ENCODE results near the gene HOXD9. TPM values are rescaled to one million over a fixed set of nuclear protein-coding genes. Genes with fewer than 3 reads are reported as not detected.

The HOXD9 gene
- total and polyA plus RNA-seq, 4 experiments from 2014 or later, result not detected

DNA sequence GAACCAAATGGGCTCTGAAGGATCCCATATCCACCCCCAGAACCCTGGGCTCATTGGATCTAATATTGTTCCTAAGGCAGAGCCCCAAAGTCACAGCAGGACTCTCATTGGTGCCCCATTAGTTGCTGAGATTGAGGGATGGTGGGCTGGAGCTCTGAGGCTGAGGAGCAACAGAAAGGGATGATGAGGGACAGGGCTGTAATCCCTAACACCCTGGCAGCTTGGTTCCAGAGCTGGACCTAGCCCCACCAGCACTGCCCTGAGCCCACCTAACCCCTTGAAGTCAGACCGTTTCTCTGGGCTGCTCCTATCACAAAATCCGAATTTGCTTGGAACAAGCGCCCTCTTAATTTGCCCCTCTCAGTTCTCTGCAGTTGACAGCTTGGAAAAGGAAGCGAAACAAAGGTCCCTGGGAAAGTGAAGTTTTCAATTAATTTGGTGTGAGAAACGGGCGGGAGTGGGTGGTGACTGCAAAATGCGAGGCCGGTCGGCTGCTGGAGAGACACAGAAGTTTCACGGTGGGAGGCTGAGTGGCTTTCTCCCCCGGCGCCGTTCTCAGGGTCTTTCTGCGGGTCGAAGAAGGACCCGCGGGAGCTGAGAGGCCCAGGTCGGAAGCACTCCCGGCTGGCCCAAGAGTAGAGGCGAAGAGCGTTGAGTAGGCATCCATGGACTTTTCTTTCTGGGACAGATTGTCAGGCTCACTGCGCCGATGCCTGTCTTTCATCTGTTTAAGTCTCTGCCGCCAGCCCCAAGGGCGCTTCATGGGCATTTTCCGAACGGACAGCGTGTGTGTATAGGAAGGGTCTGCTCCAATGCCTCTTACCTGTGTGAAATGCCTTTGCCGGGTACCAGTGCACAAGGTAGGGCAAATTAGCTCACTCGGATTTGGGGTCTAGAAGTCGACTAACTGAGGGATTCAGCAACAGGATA is 30.9 kb upstream of the HOXD9 start:
- peak overlapping the region; percentile 22 to 73 (median 61) for H3K4me3 Mint-ChIP-seq
- POLR2A ChIA-PET (ENCODE audit: partially characterized antibody), result no interaction called here
- Histone ChIP-seq H3K4me1 (ENCODE audit: insufficient read depth, low read length) (peaks cover 20% of the 10 kb centered on the region), H3K27me3 (ENCODE audit: insufficient read depth, low read length) (peaks cover 89% of the 10 kb centered on the region), H3K4me3 (ENCODE audit: low read length in 2 of 2) (no peak overlapping the region), H3K27ac (ENCODE audit: low read depth, low read length) (no peak overlapping the region), H3K36me3 (ENCODE audit: insufficient read depth, low read length) (no peaks in the 10 kb centered on the region), H3K9me3 (ENCODE audit: control insufficient read depth in 1 of 2, low read length in 2 of 2) (no peaks in the 10 kb centered on the region)
- H3K9me3 Mint-ChIP-seq, result peaks cover 0 to 53% (median 40%) of the 10 kb centered on the region in 8 donors
- peak overlapping the region in 6 of 7 donors; percentile 30 to 92 (median 66) for H3K27ac Mint-ChIP-seq
- H3K36me3 Mint-ChIP-seq, result peaks cover 7 to 8% of the 10 kb centered on the region in 2 donors
- intact Hi-C loops (cut with micrococcal nuclease), result loop anchor here (5.0 kb wide), 1 partner anchor 1754 kb away; no protein-coding TSS in a partner anchor
- H3K27me3 Mint-ChIP-seq, result peaks cover 78 to 83% of the 10 kb centered on the region in 2 donors
- CTCF ChIA-PET (ENCODE audit: partially characterized antibody), result no interaction called here
- DNase-seq, result no peak
- H3K4me1 Mint-ChIP-seq, result peaks cover 11 to 59% (median 24%) of the 10 kb centered on the region in 4 donors

DNA sequence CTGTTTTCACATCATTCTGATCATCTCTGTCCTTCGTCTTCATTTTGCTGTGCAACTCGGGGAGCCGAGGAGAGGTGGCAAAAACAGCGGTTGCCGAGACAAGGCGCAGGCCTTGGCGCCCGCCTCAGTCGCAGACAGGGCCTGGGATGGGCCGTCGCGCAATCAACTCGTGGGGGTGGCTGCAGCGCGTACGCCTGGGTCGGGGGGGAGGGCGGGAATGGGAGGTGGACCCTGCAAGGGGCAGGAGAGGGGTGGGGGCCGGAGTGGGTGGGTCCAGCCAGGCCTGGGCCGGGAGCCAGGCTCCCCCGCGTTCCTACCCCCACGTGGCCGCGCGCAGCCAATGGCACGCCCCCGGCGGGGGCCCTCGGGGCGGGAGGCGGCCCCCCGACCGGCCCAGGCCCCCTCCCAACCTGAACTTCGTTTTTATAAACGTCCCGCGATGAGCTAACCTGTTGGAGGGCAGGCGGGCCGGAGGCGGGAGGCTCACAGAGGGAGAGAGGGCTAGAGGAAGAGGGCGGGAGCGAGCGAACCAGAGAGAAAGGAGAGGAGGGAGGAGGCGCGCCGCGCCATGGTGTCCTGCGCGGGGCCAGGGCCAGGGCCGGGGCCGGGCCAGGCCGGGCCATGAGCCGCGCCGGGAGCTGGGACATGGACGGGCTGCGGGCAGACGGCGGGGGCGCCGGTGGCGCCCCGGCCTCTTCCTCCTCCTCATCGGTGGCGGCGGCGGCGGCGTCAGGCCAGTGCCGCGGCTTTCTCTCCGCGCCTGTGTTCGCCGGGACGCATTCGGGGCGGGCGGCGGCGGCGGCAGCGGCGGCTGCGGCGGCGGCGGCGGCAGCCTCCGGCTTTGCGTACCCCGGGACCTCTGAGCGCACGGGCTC is 30.0 kb upstream of the HOXD9 start, which contains the start of gene HOXD13:
HOXD13 (plus strand) TSS at position 452 of the 875 bp plus-strand sequence; CDS start at position 622, 170 bp downstream.
- H3K36me3 Mint-ChIP-seq, result peaks cover 7 to 8% of the 10 kb centered on the region in 2 donors
- H3K4me1 ChIP-seq (ENCODE audit: insufficient read depth, low read length), result peaks cover 30% of the 10 kb centered on the region
- no peak for DNase-seq
- H3K9me3 Mint-ChIP-seq, result peaks cover 0 to 47% (median 33%) of the 10 kb centered on the region in 8 donors
- intact Hi-C loops (cut with micrococcal nuclease), result loop anchor here (5.0 kb wide), 1 partner anchor 1755 kb away; no protein-coding TSS in a partner anchor
- peak within 1 kb of the TSS; percentile 22 to 85 (median 61) for H3K4me3 Mint-ChIP-seq
- H3K4me3 ChIP-seq (ENCODE audit: low read length in 2 of 2), result peak within 1 kb of the TSS in 1 of 2 donors; percentile 7
- peak within 1 kb of the TSS in 6 of 7 donors; percentile 30 to 92 (median 72) for H3K27ac Mint-ChIP-seq
- no peak within 1 kb of the TSS for H3K27ac ChIP-seq (ENCODE audit: low read depth, low read length)
- H3K4me1 Mint-ChIP-seq, result peaks cover 16 to 64% (median 31%) of the 10 kb centered on the region in 4 donors
- H3K27me3 ChIP-seq (ENCODE audit: insufficient read depth, low read length), result peaks cover 89% of the 10 kb centered on the region
- H3K27me3 Mint-ChIP-seq, result peaks cover 78 to 84% of the 10 kb centered on the region in 2 donors
- no peaks in the 10 kb centered on the region for H3K36me3 ChIP-seq (ENCODE audit: insufficient read depth, low read length)
- CTCF ChIA-PET (ENCODE audit: partially characterized antibody), result no interaction called here
- POLR2A ChIA-PET (ENCODE audit: partially characterized antibody), result no interaction called here
- H3K9me3 ChIP-seq (ENCODE audit: control insufficient read depth in 1 of 2, low read length in 2 of 2), result no peaks in the 10 kb centered on the region

DNA sequence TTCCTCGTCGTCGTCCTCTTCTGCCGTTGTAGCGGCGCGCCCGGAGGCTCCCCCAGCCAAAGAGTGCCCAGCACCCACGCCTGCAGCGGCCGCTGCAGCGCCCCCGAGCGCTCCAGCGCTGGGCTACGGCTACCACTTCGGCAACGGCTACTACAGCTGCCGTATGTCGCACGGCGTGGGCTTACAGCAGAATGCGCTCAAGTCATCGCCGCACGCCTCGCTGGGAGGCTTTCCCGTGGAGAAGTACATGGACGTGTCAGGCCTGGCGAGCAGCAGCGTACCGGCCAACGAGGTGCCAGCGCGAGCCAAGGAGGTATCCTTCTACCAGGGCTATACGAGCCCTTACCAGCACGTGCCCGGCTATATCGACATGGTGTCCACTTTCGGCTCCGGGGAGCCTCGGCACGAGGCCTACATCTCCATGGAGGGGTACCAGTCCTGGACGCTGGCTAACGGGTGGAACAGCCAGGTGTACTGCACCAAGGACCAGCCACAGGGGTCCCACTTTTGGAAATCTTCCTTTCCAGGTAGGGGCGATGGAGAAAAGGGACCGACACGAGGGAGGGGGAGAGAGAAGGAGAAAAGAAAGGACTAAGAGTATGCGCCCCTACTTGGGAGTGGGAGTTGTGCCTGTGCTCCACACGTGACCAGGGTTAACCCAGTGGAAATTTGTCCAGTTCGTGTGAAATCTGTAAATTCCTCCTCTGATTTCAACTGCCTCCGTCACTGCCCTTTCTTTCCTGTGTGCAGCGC is 29.2 kb upstream of the HOXD9 start:
- H3K4me3 Mint-ChIP-seq, result peak overlapping the region in 7 of 8 donors; percentile 6 to 85 (median 45)
- peak overlapping the region in 3 of 7 donors; percentile 78 to 90 (median 85) for H3K27ac Mint-ChIP-seq
- no peak overlapping the region for H3K27ac ChIP-seq (ENCODE audit: low read depth, low read length)
- H3K4me1 Mint-ChIP-seq, result peaks cover 20 to 64% (median 34%) of the 10 kb centered on the region in 4 donors
- H3K36me3 ChIP-seq (ENCODE audit: insufficient read depth, low read length), result no peaks in the 10 kb centered on the region
- ChIA-PET POLR2A (ENCODE audit: partially characterized antibody) (no interaction called here), CTCF (ENCODE audit: partially characterized antibody) (interaction anchor here (0.8 kb wide), 1 partner anchor 11 kb away, joined by 3 read pairs; no protein-coding TSS in a partner anchor)
- H3K9me3 Mint-ChIP-seq, result peaks cover 0 to 42% (median 32%) of the 10 kb centered on the region in 8 donors
- peaks cover 79 to 84% of the 10 kb centered on the region in 2 donors for H3K27me3 Mint-ChIP-seq
- peak overlapping the region in 1 of 2 donors; percentile 7 for H3K4me3 ChIP-seq (ENCODE audit: low read length in 2 of 2)
- peaks cover 30% of the 10 kb centered on the region for H3K4me1 ChIP-seq (ENCODE audit: insufficient read depth, low read length)
- H3K9me3 ChIP-seq (ENCODE audit: control insufficient read depth in 1 of 2, low read length in 2 of 2), result no peaks in the 10 kb centered on the region
- peaks cover 89% of the 10 kb centered on the region for H3K27me3 ChIP-seq (ENCODE audit: insufficient read depth, low read length)
- DNase-seq, result no peak
- intact Hi-C loops (cut with micrococcal nuclease), result loop anchor here (5.0 kb wide), 1 partner anchor 1756 kb away; no protein-coding TSS in a partner anchor
- H3K36me3 Mint-ChIP-seq, result peaks cover 7 to 10% of the 10 kb centered on the region in 2 donors

DNA sequence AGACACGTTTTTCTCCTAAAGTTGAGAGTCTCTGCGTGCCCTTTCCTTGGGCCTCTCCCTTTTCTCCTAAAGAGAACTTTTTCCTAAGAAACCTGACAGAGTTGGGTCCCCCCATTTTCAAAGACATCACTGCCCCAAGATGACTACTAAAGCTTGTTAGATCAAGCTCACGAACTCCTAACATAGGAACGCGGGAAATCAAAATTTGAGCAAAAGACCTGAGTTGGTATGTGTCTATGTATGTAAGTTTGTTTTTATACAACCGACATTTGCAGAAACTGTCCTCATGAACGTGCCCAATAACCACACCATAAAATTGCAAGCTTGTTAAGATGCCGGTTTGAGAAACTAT is 28.6 kb upstream of the HOXD9 start:
- H3K4me1 ChIP-seq (ENCODE audit: insufficient read depth, low read length), result peaks cover 27% of the 10 kb centered on the region
- H3K9me3 ChIP-seq (ENCODE audit: control insufficient read depth in 1 of 2, low read length in 2 of 2), result no peaks in the 10 kb centered on the region
- no peak overlapping the region for H3K4me3 ChIP-seq (ENCODE audit: low read length in 2 of 2)
- DNase-seq, result no peak
- peak overlapping the region in 7 of 8 donors; percentile 6 to 85 (median 23) for H3K4me3 Mint-ChIP-seq
- peaks cover 7 to 10% of the 10 kb centered on the region in 2 donors for H3K36me3 Mint-ChIP-seq
- ChIA-PET CTCF (ENCODE audit: partially characterized antibody) (interaction anchor here (0.8 kb wide), 1 partner anchor 11 kb away, joined by 3 read pairs; no protein-coding TSS in a partner anchor), POLR2A (ENCODE audit: partially characterized antibody) (no interaction called here)
- peak overlapping the region in 3 of 7 donors; percentile 50 to 90 (median 78) for H3K27ac Mint-ChIP-seq
- H3K27ac ChIP-seq (ENCODE audit: low read depth, low read length), result no peak overlapping the region
- peaks cover 18 to 61% (median 33%) of the 10 kb centered on the region in 4 donors for H3K4me1 Mint-ChIP-seq
- H3K9me3 Mint-ChIP-seq, result peaks cover 0 to 42% (median 31%) of the 10 kb centered on the region in 8 donors
- no peaks in the 10 kb centered on the region for H3K36me3 ChIP-seq (ENCODE audit: insufficient read depth, low read length)
- intact Hi-C loops (cut with micrococcal nuclease), result loop anchor here (5.0 kb wide), 1 partner anchor 1757 kb away; no protein-coding TSS in a partner anchor
- H3K27me3 ChIP-seq (ENCODE audit: insufficient read depth, low read length), result peaks cover 89% of the 10 kb centered on the region
- peaks cover 79 to 84% of the 10 kb centered on the region in 2 donors for H3K27me3 Mint-ChIP-seq

DNA sequence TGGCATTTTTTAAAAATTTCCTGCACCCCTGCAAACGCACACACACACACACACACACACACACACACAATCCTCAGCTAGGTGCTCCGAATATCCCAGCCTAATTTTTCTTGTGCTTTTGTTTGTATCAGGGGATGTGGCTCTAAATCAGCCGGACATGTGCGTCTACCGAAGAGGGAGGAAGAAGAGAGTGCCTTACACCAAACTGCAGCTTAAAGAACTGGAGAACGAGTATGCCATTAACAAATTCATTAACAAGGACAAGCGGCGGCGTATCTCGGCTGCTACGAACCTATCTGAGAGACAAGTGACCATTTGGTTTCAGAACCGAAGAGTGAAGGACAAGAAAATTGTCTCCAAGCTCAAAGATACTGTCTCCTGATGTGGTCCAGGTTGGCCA is 28.2 kb upstream of the HOXD9 start:
- intact Hi-C loops (cut with micrococcal nuclease), result loop anchor here (5.0 kb wide), 1 partner anchor 1757 kb away; no protein-coding TSS in a partner anchor
- CTCF ChIA-PET (ENCODE audit: partially characterized antibody), result interaction anchor here (0.8 kb wide), 1 partner anchor 12 kb away, joined by 3 read pairs; no protein-coding TSS in a partner anchor
- H3K27me3 ChIP-seq (ENCODE audit: insufficient read depth, low read length), result peaks cover 89% of the 10 kb centered on the region

GRCh38 chr2:176095421-176095820 is 27.1 kb upstream of the HOXD9 start:
- H3K4me3 ChIP-seq (ENCODE audit: low read length in 2 of 2), result no peak overlapping the region
- H3K4me1 Mint-ChIP-seq, result peaks cover 18 to 52% (median 36%) of the 10 kb centered on the region in 4 donors
- H3K9me3 ChIP-seq (ENCODE audit: control insufficient read depth in 1 of 2, low read length in 2 of 2), result no peaks in the 10 kb centered on the region
- H3K36me3 ChIP-seq (ENCODE audit: insufficient read depth, low read length), result no peaks in the 10 kb centered on the region
- peaks cover 27% of the 10 kb centered on the region for H3K4me1 ChIP-seq (ENCODE audit: insufficient read depth, low read length)
- H3K9me3 Mint-ChIP-seq, result peaks cover 0 to 43% (median 27%) of the 10 kb centered on the region in 8 donors
- ChIA-PET POLR2A (ENCODE audit: partially characterized antibody) (interaction anchor here (1.9 kb wide), 1 partner anchor 36 kb away, joined by 5 read pairs; no protein-coding TSS in a partner anchor), CTCF (ENCODE audit: partially characterized antibody) (interaction anchor here (0.8 to 4.1 kb wide), 3 partner anchors 37 to 1201 kb away, joined by 3 to 111 read pairs (median 3); no protein-coding TSS in a partner anchor)
- peaks cover 81% of the 10 kb centered on the region for H3K27me3 ChIP-seq (ENCODE audit: insufficient read depth, low read length)
- peak overlapping the region in 1 of 8 donors; percentile 18 for H3K4me3 Mint-ChIP-seq
- H3K27me3 Mint-ChIP-seq, result peaks cover 77 to 79% of the 10 kb centered on the region in 2 donors
- DNase-seq, result no peak
- H3K27ac Mint-ChIP-seq, result peak overlapping the region in 1 of 7 donors; percentile 28
- intact Hi-C loops (cut with micrococcal nuclease), result no loop called here
- H3K27ac ChIP-seq (ENCODE audit: low read depth, low read length), result no peak overlapping the region
- peaks cover 7 to 8% of the 10 kb centered on the region in 2 donors for H3K36me3 Mint-ChIP-seq

More for the DNA sequence above, 28.2 kb upstream of the HOXD9 start:
- no peaks in the 10 kb centered on the region for H3K9me3 ChIP-seq (ENCODE audit: control insufficient read depth in 1 of 2, low read length in 2 of 2)
- no peak overlapping the region for H3K4me3 ChIP-seq (ENCODE audit: low read length in 2 of 2)
- no peak overlapping the region for H3K27ac ChIP-seq (ENCODE audit: low read depth, low read length)
- POLR2A ChIA-PET (ENCODE audit: partially characterized antibody), result no interaction called here
- peaks cover 18 to 59% (median 35%) of the 10 kb centered on the region in 4 donors for H3K4me1 Mint-ChIP-seq
- H3K36me3 Mint-ChIP-seq, result peaks cover 7 to 9% of the 10 kb centered on the region in 2 donors
- H3K27me3 Mint-ChIP-seq, result peaks cover 79 to 82% of the 10 kb centered on the region in 2 donors
- H3K36me3 ChIP-seq (ENCODE audit: insufficient read depth, low read length), result no peaks in the 10 kb centered on the region
- peak overlapping the region in 1 of 8 donors; percentile 85 for H3K4me3 Mint-ChIP-seq
- DNase-seq, result no peak
- H3K27ac Mint-ChIP-seq, result peak overlapping the region in 2 of 7 donors; percentile 78 to 90
- H3K4me1 ChIP-seq (ENCODE audit: insufficient read depth, low read length), result peaks cover 27% of the 10 kb centered on the region
- H3K9me3 Mint-ChIP-seq, result peaks cover 0 to 43% (median 29%) of the 10 kb centered on the region in 8 donors
